Measurements from ENCODE around the gene INHA.

Gene INHA

DNA sequence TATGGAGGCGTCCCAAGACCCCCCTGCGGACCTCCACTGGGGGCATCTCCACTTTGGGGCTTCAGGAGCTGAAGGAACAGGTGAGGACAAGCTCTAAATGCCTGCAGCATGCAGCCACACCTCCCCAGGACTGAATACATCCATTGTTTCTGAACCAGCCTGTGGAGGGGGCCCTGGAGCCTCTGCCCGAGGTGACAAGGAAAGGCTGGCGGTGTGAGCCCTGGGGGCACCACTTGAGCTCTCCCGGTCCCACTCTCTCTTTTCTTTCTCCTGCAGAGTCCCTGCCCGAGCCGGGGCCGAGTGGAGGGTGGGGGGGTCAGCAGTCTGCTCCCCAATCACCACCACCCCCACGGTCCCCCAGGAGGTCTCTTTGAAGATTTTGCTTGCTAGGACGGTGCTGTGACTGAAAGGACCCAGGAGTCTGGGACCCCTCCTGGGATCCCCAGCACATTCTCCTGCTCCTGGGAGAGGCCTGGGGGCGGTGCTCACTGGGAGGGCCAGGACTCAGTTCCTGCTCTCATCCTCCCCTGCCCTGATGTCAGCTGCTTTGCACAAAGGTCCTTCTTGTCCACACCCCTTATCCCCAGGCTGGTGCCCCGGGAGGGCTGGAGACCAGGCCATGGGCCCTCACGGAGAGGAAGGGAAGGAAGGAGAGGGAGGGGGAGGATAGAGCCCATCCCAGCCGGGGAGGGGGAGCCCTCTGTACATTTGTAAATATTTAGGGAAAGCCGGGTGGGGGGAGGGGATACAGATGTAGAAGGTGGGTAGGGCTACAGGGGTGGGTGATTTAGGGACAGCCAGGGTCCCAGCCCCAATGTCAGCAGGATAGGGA is 34.2 kb upstream of the INHA start:
- Histone ChIP-seq H3K27me3 (ENCODE audit: insufficient read depth, poor library complexity, severe bottlenecking) (no peaks in the 10 kb centered on the region), H3K9me3 (ENCODE audit: severe bottlenecking) (no peaks in the 10 kb centered on the region), H3K27ac (ENCODE audit: poor library complexity, severe bottlenecking) (peak overlapping the region; percentile 4), H3K4me3 (ENCODE audit: severe bottlenecking) (no peak overlapping the region), H3K36me3 (ENCODE audit: low read depth) (peaks cover 27% of the 10 kb centered on the region), H3K4me1 (ENCODE audit: insufficient read depth, poor library complexity, severe bottlenecking) (peaks cover 9% of the 10 kb centered on the region)
- DNase-seq (ENCODE audit: low spot score) (no peak), ATAC-seq (ENCODE audit: low read depth) (no peak)
- TF ChIP-seq, protein P1, sequence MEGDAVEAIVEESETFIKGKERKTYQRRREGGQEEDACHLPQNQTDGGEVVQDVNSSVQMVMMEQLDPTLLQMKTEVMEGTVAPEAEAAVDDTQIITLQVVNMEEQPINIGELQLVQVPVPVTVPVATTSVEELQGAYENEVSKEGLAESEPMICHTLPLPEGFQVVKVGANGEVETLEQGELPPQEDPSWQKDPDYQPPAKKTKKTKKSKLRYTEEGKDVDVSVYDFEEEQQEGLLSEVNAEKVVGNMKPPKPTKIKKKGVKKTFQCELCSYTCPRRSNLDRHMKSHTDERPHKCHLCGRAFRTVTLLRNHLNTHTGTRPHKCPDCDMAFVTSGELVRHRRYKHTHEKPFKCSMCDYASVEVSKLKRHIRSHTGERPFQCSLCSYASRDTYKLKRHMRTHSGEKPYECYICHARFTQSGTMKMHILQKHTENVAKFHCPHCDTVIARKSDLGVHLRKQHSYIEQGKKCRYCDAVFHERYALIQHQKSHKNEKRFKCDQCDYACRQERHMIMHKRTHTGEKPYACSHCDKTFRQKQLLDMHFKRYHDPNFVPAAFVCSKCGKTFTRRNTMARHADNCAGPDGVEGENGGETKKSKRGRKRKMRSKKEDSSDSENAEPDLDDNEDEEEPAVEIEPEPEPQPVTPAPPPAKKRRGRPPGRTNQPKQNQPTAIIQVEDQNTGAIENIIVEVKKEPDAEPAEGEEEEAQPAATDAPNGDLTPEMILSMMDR (IDR thresholded peaks at IDR 0.05; ENCODE audit: poor library complexity, severe bottlenecking): no peak

DNA sequence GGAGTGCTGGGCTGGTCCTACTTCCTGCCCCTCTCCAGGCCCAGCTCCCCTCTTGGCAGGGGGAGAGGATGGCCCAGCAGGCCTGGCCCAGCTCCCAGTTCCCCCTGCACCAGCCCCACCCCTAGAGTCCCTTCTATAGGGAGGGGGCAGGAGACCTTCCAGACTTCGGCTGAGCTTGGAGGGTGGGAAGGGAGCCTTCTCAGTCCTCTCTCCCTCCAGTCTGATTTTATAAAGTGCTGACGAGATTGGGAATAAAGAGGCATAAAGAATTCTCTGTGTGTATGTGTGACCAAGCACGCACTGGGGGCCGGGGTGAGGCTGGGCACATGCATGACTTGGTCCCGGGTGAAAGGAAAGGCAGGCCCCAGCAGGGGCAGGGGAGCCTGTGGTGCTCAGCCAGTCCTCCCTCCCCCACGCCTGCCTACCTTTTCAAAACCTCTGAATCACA is 33.6 kb upstream of the INHA start:
- Histone ChIP-seq H3K4me1 (ENCODE audit: insufficient read depth, poor library complexity, severe bottlenecking) (peaks cover 9% of the 10 kb centered on the region), H3K9me3 (ENCODE audit: severe bottlenecking) (no peaks in the 10 kb centered on the region), H3K27ac (ENCODE audit: poor library complexity, severe bottlenecking) (peak overlapping the region; percentile 4), H3K27me3 (ENCODE audit: insufficient read depth, poor library complexity, severe bottlenecking) (no peaks in the 10 kb centered on the region), H3K36me3 (ENCODE audit: low read depth) (peaks cover 27% of the 10 kb centered on the region), H3K4me3 (ENCODE audit: severe bottlenecking) (no peak overlapping the region)
- TF ChIP-seq, protein P1 (IDR thresholded peaks at IDR 0.05; ENCODE audit: poor library complexity, severe bottlenecking): no peak
- ATAC-seq (ENCODE audit: low read depth) (no peak), DNase-seq (ENCODE audit: low spot score) (no peak)

DNA sequence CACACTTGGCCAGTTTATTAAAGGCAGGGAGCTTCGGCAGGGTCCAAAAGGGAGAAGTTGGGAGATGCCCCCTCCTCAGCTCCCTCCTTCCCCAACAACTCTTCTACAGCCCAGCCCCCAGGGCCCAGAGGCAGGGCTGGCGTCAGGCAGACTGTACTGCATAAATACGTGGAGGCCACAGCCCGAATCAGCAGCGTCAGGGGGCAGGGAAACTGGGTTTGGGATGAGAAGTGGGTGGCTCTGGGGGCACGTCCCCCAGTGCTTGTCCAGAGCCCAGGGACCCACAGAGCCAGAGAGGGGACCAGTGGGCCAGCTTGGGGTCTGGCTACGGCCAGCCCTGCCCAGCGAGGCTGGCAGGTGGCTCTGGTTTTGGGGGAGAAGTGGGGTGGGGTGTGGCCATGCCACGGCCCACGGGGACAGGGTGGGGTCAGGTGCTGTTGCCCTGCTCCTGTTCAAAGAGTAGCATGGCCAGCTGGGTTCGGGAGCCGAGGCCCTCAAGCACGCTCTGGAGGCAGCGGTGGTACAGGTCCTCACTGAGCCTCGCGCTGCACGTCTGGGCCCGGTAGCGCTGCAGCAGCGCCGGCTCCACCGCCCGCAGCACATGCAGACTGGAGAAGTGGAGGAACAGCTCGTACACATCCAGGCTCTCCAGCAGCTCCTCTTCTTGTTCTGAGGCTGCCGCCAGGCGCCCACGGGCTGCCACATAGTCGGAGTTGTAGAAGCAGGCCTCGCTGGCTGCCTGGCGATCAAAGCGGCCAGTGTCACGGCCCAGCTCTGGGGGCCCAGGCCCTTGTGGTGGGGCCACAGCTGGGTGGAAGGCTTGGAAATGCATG is 32.9 kb upstream of the INHA start:
- DNase-seq (ENCODE audit: low spot score): no peak
- H3K27me3 ChIP-seq (ENCODE audit: insufficient read depth, poor library complexity, severe bottlenecking): no peaks in the 10 kb centered on the region
- TF ChIP-seq, protein P1 (IDR thresholded peaks at IDR 0.05; ENCODE audit: poor library complexity, severe bottlenecking): no peak
- H3K4me3 ChIP-seq (ENCODE audit: severe bottlenecking): no peak overlapping the region
- ATAC-seq (ENCODE audit: low read depth): no peak
- H3K9me3 ChIP-seq (ENCODE audit: severe bottlenecking): no peaks in the 10 kb centered on the region
- peaks cover 9% of the 10 kb centered on the region for H3K4me1 ChIP-seq (ENCODE audit: insufficient read depth, poor library complexity, severe bottlenecking)
- peaks cover 27% of the 10 kb centered on the region for H3K36me3 ChIP-seq (ENCODE audit: low read depth)
- peak overlapping the region; percentile 4 for H3K27ac ChIP-seq (ENCODE audit: poor library complexity, severe bottlenecking)

DNA sequence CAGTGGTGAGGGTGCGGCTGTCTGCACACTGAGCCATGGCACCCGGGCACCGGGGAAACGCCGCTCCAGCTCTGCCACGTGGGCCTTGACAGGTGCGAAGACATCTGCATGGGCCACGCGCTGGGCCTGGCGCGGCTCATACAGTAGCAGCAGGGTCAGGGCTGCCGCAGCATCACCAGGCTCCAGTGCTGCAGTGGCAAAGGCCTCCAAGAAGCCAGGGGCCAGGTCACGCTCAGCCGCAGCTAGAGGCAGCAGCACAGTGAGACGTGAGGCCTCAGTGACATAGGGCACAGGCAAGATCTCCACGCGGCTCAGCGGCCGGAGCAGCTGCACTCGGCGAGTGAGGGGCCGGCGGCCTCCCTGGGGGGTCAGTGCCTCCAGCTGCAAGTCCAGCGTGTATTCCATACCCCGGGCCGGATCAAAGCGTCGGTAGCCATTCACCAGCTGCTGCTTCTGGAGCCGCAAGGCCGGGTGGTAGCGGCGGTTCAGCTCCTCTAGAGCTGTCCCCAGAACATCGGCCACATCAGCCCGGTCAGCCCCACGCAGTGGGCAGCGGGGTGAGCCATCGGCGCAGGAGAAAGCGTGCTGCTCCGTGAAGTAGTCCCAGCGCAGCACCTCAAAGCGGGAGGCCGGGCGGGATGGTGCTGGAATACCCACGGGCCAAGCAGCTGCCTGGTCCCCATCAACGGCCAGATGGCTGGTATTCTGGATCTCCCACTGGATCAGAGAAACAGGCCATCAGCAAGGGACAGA is 32.0 kb upstream of the INHA start:
- H3K27ac ChIP-seq (ENCODE audit: poor library complexity, severe bottlenecking): no peak overlapping the region
- no peaks in the 10 kb centered on the region for H3K27me3 ChIP-seq (ENCODE audit: insufficient read depth, poor library complexity, severe bottlenecking)
- no peaks in the 10 kb centered on the region for H3K9me3 ChIP-seq (ENCODE audit: severe bottlenecking)
- DNase-seq (ENCODE audit: low spot score): no peak
- TF ChIP-seq, protein P1 (IDR thresholded peaks at IDR 0.05; ENCODE audit: poor library complexity, severe bottlenecking): no peak
- H3K4me1 ChIP-seq (ENCODE audit: insufficient read depth, poor library complexity, severe bottlenecking): peaks cover 9% of the 10 kb centered on the region
- peaks cover 27% of the 10 kb centered on the region for H3K36me3 ChIP-seq (ENCODE audit: low read depth)
- no peak overlapping the region for H3K4me3 ChIP-seq (ENCODE audit: severe bottlenecking)
- no peak for ATAC-seq (ENCODE audit: low read depth)

Data from RWPE2 (cell line).